ENCODE measurements around the gene MAPK1.
"Not testable (repeated sequence)": the region's sequence is repeated elsewhere in the genome, so short reads cannot be mapped to it uniquely, and the experiment has no call there.

The MAPK1 gene

DNA sequence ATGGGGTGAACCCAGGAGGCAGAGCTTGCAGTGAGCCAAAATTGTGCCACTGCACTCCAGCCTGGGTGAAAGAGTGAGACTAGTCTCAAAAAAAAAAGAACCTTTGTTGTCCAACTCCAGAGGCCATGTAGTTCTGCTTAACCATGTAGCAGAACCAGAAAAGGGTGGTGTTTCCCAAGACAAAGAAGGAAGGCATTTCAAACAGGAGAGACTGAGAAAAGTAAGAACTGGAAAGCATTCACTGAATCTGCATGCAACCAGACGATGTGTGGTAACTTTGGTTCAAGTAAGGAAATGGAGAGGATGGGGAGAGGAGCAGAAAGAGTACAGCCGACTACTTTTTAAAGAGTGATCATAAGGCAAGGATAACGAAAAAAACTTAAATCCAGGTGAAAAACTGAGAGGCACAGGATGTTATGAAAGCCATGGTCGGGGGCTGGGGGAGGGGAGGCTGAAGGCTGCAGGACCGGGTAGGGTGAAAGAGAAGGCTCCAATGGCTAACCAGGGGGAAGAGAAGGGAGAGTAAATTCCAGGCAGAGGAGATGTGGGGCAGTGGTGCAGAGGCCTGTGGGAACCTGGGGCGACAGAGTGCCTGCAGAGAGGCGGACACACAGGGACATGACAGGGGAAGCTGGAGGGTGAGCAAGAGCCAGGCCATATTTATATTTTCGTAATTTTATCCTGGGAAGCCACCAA, 48.8 kb downstream of the MAPK1 start:
- DNase-seq (ENCODE audit: low read depth in 2 of 2) = no peak

DNA sequence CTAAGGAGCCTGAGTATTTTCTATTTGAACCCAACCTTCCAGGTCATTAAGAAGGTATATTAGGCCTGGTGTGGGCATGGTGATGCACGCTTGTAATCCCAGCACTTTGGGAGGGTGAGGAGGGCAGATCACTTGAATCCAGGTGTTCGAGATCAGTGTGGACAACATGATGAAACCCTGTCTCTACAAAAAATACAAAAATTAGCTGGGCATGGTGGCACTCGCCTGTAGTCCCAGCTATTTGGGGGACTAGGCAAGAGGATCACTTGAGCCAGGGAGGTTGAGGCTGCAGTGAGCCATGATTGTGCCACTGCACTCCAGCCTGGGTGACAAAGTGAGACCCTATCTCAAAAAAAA, 50.0 kb downstream of the MAPK1 start:
- DNase-seq (ENCODE audit: low read depth in 2 of 2) = not testable (repeated sequence)

DNA sequence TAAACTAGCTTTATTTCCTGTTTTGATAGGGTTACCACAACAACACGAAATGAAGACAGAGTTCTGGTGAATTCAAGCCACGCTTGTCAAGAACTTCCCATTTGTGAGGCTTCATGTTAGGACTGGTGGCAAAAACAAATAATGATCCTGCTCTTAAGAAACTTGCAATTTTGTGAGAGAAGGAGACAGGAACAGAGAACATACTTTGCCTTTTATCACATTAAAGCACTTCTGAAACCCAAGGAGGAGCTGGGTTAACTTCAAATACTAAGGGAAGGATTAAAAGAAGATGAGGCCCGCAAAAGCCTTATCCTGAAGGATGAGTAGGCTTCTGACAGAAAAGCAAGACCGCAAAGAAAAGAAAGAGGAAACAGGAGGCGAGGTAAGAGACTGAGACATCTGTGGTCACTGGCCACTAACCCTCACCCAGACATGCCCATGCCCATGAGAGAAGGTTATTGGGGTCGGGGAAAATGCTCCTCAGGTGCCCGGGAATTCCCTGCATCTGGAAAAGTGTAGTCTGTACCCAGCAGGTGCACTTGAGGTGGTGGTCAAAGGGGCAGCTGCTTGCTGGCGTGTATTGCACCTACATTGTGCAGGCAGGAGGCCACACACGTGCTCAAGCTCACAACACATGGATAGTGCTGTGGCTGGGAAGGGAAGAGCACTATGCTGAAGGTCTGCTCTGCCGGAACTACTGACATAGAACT, 50.5 kb downstream of the MAPK1 start:
- peak in 1 of 2 donors; percentile 23 for DNase-seq (ENCODE audit: low read depth in 2 of 2)

DNA sequence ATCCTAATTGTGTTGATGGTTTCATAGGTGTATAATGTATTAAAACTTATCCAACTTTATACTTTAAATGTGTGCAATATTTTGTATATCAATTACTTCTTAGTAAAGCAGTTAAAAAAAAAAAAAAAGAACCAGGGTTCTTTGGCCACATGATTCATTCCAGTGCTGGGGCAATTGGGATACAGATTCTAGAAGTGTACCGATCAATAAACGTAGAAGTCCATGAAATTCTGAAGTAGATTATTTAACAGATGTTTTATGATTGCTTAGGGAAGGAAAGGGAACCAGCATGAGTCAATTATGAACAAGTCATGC, 51.0 kb downstream of the MAPK1 start:
- no peak for DNase-seq (ENCODE audit: low read depth in 2 of 2)

DNA sequence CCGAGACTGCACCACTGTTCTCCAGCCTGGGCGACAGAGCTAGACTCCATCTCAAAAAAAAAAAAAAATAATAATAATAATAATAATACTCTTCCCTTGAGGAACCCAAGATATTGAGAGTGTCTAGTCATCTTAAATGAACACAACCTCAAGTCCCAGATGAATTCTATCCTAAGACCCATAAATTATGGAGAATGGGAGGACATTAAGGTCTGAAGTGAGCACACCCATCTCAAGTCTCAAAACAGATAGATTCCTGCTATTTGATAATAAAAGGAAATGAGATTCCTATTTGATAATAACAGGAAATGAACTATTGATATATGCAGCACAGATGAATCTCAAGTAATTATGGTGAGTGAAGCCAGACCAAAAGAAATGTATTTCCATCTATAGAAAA, 51.5 kb downstream of the MAPK1 start:
- DNase-seq (ENCODE audit: low read depth in 2 of 2) = no peak

DNA sequence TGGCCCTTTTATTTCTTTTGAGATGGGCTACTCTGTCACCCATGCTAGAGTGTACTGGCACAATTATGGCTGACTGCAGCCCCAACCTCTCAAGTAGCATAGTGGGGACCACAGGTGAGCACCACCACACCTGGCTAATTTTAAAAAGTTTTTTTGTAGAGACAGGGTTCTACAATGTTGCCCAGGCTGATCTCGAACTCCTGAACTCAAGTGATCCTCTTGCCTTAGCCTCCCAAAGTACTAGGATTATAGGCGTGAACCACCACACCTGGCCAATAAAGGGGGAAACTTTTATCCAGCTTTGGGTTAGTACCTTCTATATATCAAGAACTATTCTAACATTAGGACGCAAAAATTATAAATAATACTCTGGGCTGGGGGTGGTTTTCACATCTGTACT, 52.1 kb downstream of the MAPK1 start:
- DNase-seq (ENCODE audit: low read depth in 2 of 2) = no peak

DNA sequence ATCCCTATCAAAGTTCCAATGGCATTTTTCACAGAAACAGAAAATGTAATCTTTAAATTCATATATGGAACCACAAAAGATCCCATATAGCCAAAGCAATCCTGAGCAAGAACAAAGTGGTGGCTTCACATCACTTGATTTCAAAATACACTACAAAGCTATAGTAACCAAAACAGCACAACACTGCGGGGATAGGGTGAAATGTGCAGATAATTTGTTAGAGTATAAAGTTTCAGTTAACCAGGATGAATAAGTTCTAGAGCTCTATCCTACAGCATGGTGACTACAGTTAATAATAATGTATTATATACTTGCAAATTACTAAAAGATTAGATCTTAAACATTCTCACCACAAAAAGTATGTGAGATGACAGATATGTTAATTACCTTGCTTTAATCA, 55.5 kb downstream of the MAPK1 start:
- no peak for DNase-seq (ENCODE audit: low read depth in 2 of 2)

DNA sequence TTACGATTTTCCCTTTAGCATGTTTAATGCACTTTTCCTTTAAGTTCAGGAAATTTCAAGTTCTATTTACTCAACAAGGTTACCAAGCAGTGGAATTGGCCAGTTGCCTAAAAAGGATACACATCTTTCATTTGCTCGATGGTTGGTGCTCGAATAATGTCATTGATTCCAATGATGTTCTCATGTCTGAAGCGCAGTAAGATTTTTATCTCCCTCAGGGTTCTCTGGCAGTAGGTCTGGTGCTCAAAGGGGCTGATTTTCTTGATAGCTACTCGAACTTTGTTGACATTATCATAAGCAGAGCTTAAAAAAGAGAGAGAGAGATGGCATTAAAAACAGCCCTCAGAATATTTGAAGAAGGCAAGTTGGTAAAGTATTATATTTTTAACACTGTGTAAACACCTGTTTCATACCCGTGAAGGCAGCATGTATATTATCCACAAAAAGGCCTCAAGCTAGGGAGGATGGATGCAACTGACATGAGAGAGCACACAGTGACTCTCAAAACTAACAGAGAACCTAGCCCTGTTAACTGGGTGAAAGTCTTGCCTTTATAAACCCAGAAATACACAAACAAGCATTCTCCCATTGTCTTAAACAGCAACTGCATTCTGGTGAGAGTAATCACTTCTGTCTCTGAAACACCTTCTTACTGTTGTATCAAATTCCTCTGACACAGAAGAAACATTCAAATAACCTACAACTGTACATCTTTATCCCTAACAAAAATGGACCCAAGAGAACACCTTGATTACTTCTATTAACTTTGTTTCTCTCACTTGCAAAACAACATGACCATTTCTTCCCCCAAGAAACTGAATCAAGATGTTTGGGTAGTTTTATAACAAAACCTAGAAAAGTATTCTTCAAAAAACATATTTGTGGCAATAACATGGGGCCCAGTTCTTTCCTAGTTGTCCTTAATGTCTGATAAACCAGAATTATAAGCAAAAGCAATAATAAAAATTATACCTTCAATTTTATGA, 59.6 kb downstream of the MAPK1 start:
- DNase-seq (ENCODE audit: low read depth in 2 of 2) = no peak

DNA sequence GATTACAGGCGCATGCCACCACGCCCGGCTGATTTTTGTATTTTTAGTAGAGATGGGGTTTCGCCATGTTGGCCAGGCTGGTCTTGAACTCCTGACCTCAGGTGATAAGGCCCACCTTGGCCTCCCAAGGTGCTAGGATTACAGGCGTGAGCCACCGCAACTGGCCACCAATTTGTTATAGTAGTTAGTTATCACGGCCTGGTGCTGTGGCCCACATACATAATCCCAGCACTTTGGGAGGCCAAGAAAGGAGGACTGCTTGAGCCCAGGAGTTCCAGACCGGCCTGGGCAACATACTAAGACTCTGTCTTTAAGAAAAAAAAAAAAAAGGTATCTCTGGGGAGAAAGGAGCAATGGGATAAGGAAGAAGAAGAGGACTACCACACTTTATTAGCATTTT, 62.1 kb downstream of the MAPK1 start:
- DNase-seq (ENCODE audit: low read depth in 2 of 2) = not testable (repeated sequence)

DNA sequence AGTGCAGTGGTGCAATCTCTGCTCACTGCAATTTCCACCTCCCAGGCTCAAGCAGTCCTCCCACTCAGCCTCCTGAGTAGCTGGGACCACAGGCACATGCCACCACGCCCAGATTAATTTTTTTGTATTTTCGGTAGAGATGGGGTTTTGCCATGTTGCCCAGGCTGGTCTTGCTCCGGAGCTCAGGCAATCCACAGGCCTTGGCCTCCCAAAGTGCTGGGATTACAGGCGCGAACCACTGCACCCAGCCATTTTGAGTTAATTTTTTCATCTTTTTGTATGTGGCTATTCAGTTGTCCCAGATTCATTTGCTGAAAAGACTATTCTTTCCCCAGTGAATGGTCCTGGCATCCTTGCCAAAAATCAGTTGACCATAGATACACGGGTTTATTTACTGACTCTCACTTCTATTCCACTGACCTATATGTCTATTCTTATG, 63.6 kb downstream of the MAPK1 start:
- no peak for DNase-seq (ENCODE audit: low read depth in 2 of 2)

DNA sequence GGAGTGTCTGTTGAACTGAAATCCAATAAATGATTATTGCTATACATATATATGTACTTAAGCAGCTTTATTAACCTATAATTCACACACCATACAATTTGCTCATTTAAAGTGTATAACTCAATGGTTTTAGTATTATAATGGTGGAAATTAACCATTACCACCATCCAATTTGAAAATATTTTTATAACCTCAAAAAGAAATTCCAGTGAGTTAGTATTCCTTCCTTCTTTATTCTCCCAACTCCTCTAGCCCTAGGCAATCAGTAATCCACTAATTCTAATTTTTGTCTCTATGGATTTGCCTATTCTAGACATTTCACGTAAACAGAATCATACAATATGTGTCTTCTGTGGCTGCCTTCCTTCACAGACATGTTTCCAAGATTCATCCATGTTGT, 64.8 kb downstream of the MAPK1 start:
- no peak for DNase-seq (ENCODE audit: low read depth in 2 of 2)

DNA sequence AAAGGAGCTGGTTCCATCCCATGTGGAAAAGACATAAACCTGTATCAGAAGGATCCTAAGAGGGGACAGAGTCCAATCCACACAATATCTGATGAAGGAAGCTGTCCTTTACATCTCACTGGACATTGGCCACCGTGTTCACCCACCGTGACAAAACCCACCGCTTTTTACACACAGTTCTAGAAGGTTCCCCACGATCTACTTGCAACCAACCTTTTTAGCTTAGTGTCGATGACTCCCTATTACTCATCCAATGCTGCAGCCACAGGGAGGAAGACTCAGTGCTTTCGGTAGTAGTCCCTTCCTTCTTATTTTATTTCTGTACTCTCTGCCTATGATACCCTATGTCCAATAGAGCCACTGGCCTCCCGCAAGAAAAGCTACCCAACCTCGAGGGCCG, 65.4 kb downstream of the MAPK1 start:
- no peak for DNase-seq (ENCODE audit: low read depth in 2 of 2)

DNA sequence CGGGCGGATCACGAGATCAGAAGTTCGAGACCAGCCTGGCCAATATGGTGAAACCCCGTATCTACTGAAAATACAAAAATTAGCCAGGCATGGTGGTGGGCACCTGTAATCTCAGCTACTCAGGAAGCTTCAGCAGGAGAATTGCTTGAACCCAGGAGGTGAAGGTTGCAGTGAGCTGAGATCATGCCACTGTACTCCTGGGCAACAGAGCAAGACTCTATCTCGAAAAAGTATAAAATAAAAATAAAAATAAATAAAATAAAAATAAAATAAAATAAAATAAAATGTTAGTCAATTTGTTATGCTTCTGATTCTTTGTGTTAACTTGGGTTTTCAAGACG, 66.2 kb downstream of the MAPK1 start:
- DNase-seq (ENCODE audit: low read depth in 2 of 2) = not testable (repeated sequence)

DNA sequence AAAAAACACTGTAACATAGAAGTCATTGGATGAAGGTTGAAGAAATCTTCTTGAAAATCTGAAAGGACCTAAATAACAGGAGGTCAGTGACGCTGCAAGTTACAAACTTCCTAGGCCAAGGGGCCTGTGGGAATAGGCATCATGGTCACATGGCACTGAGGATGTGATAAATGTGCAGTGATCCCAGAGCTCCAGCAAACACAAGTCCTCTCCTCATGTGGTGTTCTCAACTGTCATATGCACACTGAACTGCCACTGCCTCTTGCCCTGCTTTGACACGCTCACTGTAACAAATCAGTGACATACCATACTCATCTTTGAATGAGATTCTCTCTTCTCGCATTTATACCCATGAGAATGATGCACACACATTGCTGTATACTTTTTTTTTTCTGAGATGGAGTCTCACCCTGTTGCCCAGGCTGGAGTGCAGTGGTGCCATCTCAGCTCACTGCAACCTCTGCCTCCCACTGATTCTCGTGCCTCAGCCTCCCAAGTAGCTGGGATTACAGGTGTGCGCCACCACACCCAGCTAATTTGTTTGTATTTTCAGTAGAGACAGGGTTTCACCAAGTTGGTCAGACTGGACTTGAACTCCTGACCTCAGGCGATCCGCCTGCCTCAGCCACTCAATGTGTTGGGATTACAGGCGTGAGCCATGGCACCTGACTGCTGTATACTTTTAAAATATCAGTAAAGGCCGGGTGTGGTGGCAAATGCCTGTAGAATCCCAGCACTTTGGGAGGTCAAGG, 66.7 kb downstream of the MAPK1 start:
- DNase-seq (ENCODE audit: low read depth in 2 of 2) = no peak

DNA sequence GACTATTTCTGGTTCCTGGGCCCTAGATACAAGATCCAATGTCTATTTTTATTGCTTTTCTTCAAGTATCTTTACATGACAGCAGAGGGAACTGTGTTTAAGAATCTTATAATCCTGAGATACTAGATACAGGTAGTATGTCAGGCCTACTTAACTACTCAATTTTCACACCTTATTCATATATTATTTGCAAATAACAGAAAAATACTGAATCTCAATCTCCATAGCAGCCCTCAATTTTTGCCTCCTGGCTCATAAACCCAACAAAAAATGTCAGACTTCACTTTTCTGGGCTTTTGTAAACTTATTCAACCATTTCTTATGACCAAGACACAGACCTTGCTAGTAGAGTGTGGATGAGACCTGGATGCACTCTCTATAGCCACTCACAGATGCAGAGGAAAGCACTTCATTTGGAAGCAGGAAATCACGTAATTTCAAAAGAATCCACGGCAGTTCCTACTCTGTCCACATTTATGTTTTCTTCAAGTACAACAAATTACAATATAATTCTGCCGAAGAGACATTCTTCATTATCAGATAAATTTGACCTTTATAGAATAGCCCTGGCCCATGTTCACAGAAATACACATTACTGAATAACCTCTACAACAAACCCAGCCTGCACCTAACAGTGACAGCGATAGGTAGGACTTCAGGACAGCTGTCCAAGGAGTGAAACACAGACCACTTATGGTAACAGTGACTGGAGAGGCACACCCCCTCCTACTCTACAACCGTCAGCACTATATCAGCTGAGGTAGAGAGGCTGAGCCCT, 69.8 kb downstream of the MAPK1 start:
- no peak for DNase-seq (ENCODE audit: low read depth in 2 of 2)

DNA sequence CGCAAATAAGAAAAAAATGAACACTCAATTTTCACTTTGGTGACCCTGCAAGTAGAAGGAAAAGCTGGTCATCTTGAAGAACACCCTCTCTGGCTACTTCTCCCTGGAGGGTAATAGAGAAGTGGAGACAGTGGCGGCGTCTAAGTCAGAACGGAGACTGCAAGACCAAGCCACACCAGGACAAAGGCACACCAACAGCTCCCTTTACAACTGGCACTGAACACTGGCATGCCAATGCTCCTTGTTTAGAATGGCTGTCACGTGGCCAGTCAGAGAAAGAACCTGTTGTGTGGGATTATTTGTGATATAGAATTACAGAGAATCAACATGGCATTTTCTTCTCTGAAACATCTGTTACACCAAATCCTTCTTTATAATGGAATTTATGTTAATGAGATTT, 70.6 kb downstream of the MAPK1 start:
- no peak for DNase-seq (ENCODE audit: low read depth in 2 of 2)

DNA sequence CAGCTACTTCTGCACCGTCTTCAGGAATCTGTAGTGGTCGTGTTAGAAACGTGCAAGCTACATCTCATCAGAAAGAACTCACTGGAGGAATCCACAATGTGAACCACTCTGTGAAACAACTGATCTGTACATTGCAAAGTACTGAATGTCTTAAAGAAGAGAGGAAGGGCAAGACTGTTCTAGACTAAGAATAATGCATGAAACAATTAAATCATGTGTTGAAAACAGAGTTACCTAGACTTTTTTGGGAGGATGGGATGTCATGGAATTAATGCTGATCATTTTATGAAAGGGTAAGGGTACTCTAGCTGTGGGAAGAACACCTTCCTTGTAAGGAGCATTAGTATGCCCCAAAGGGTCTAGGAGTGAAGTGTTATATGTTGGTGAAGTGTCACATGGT, 71.2 kb downstream of the MAPK1 start:
- DNase-seq (ENCODE audit: low read depth in 2 of 2) = no peak

DNA sequence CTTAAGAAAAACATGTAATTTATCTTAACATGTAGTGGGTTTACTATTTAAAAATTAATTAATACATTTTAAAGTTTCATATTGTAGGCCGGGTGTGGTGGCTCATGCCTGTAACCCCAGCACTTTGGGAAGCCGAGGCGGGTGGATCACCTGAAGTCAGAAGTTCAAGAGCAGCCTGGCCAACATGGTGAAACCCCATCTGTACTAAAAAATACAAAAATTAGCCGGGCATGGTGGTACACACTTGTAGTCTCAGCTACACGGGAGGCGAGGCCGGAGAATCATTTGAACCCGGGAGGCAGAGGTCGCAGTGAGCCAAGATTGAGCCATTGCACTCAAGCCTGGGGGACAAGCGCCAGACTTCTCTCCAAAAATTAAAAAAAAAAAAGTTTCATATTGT, 73.7 kb downstream of the MAPK1 start:
- DNase-seq (ENCODE audit: low read depth in 2 of 2) = not testable (repeated sequence)

DNA sequence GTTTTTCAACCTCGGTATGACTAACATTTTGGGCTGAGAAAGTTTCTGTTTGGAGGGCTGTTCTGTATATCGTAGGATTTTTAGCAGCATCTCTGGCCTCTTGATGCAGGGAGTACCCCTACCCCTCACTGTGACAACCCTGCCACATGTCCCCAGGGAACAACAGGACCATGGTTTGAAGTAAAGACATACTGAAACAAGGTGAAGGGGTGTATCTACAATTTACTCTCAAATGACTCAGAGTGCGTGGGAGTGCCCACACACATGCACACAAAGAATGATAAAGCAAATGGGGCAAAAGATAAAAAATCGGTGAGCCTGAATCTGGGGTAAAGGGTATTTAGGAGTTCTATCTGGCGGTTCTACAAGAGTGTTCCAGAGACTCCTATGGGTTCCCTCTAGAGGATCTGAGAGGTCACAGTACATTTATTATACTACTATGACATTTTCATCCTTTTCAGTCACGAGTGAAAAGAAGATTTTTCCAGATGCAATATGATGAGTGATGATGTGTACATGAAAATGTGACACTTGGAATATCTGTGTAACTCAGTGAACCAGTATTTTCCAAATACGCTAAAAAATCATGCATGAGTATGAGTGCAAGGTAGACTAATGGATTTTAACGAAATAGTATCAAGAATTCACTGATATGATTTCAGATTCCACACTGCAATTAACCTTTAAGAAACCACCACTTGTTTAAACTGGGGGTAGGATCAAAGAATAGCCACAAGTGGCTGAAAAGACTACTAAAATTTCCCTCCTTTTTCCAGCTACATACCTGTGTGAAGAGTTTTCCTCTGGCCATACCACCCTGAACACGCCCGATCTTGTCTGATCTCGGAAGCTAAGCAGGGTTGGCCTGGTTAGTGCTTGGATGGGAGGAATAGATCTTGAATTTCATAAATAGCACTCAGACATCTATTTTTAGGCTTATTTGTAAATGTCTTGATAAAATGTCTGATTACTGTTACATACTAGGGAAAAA, 75.5 kb downstream of the MAPK1 start:
- peak; percentile 18 to 19 for DNase-seq (ENCODE audit: low read depth in 2 of 2)

Measured in stimulated activated CD4-positive, alpha-beta T cell treated with anti-CD3 and anti-CD28 coated beads, Interleukin-1b, Interleukin-23, amount 100 ng/mL, for 4 hours (primary cell).